Endothelial cell of umbilical vein (primary cell): Measurements from ENCODE around the gene CCDC12. TPM values are rescaled to one million over a fixed set of nuclear protein-coding genes. Genes with fewer than 3 reads are reported as not detected.

Source experiments
- BruUV-seq: library from RNA; stranded (reverse); fragments of 400-500 nt; replicated peaks from 2 replicates; lab custom pipeline; 2021; lab: Mats Ljungman, UMichigan
- CTCF ChIA-PET: fragments of 300-600, 350-600 bp; sonication (Branson Sonifier 250); formaldehyde crosslinking; loops from one replicate; lab custom pipeline; 2021; ENCODE audit warnings: antibody characterized with exemption, inconsistent platforms; lab: Charles Lee
- POLR2A ChIA-PET: fragments of 300-600, 350-600 bp; sonication (Branson Sonifier 250); formaldehyde crosslinking; loops from one replicate; lab custom pipeline; 2021; ENCODE audit warnings: antibody characterized with exemption, inconsistent platforms; lab: Charles Lee
- DNase-seq: peaks from one replicate; pipeline ENCODE4 v3.0.0-alpha.2; 2011; ENCODE audit warnings: low read depth, low spot score
- FAIRE-seq: peaks from 2 replicates; lab custom pipeline; 2011; peaks lifted over from hg19 to GRCh38; lab: Jason Lieb, UNC
- H2AFZ ChIP-seq: 2 replicates; pipeline ENCODE4 v1.6.0; 2012; ENCODE audit warnings: low read depth, low read length, control low read depth, inconsistent platforms
- H3K27ac ChIP-seq: 2 replicates; pipeline ENCODE4 v1.5.1; 2011; ENCODE audit warnings: low read depth, mild to moderate bottlenecking, control low read depth, low read length, moderate library complexity; ENCODE audit not compliant: insufficient read depth
- H3K27me3 ChIP-seq, 2 experiments: 2 replicates each; pipeline versions ENCODE4 v1.6.0 to v1.6.1; 2011; ENCODE audit warnings: low read length in 2 of 2, mixed read lengths in 1 of 2; ENCODE audit not compliant: control insufficient read depth in 2 of 2, insufficient read depth in 2 of 2
- H3K36me3 ChIP-seq, 2 experiments: 2 replicates in 1 of 2; 3 replicates in 1 of 2; pipeline ENCODE4 v1.5.1; 2011; ENCODE audit warnings: low read length in 2 of 2, mild to moderate bottlenecking in 1 of 2, moderate library complexity in 1 of 2; ENCODE audit not compliant: control insufficient read depth in 2 of 2, insufficient read depth in 2 of 2; ENCODE audit errors: extremely low read depth in 1 of 2
- H3K4me1 ChIP-seq: 3 replicates; pipeline ENCODE4 v1.5.1; 2011; ENCODE audit warnings: mild to moderate bottlenecking, low read length; ENCODE audit not compliant: control insufficient read depth, insufficient read depth; ENCODE audit errors: extremely low read depth
- H3K4me2 ChIP-seq: 2 replicates; pipeline ENCODE4 v1.6.1; 2011; ENCODE audit warnings: low read length, control low read depth, mixed read lengths; ENCODE audit not compliant: insufficient read depth
- H3K4me3 ChIP-seq, 3 experiments: fragments of 200-600 bp in 1 of 3; sonication (generic), shearing (Covaris generic) in 1 of 3; replicated peaks in 1 of 3; 2 replicates each; pipeline ENCODE4 v1.5.1; 2011 to 2016; ENCODE audit warnings: control low read depth in 3 of 3, low read length in 3 of 3, mild to moderate bottlenecking in 2 of 3, inconsistent platforms in 1 of 3, low read depth in 1 of 3, moderate library complexity in 1 of 3; ENCODE audit not compliant: insufficient read depth in 1 of 3
- H3K79me2 ChIP-seq: 2 replicates; pipeline ENCODE4 v1.6.0; 2012; ENCODE audit warnings: low read length, inconsistent platforms; ENCODE audit not compliant: control insufficient read depth, insufficient read depth
- H3K9ac ChIP-seq: replicated peaks from 2 replicates; pipeline ENCODE3; 2011; ENCODE audit warnings: low read length, control low read depth; ENCODE audit not compliant: insufficient read depth; ENCODE audit errors: extremely low read depth
- H3K9me1 ChIP-seq: replicated peaks from 3 replicates; pipeline ENCODE4 v1.6.0; 2011; ENCODE audit warnings: mild to moderate bottlenecking, low read length; ENCODE audit not compliant: control insufficient read depth, insufficient read depth; ENCODE audit errors: extremely low read depth
- H3K9me3 ChIP-seq: replicated peaks from 2 replicates; pipeline ENCODE4 v1.5.1; 2012; ENCODE audit warnings: low read length, inconsistent platforms; ENCODE audit not compliant: control insufficient read depth, insufficient read depth
- H4K20me1 ChIP-seq: replicated peaks from 2 replicates; pipeline ENCODE3; 2011; ENCODE audit warnings: mild to moderate bottlenecking, low read length; ENCODE audit not compliant: control insufficient read depth, insufficient read depth; ENCODE audit errors: extremely low read depth
- EZH2 ChIP-seq: IDR thresholded peaks from 2 replicates; pipeline ENCODE4 v1.6.1; 2012; ENCODE audit warnings: borderline replicate concordance, low read depth, mild to moderate bottlenecking, moderate library complexity, low read length, inconsistent platforms; ENCODE audit not compliant: severe bottlenecking
- FOS ChIP-seq: IDR thresholded peaks from 2 replicates; pipeline ENCODE4 v1.6.1; 2011; ENCODE audit warnings: mild to moderate bottlenecking, low read length, moderate library complexity, borderline replicate concordance; ENCODE audit not compliant: insufficient read depth
- GATA2 ChIP-seq: IDR thresholded peaks from 2 replicates; pipeline ENCODE4 v1.7.0; 2011; ENCODE audit warnings: low read depth, mild to moderate bottlenecking, moderate library complexity, mixed read lengths, low read length; ENCODE audit not compliant: insufficient read length, insufficient read depth
- JUN ChIP-seq: IDR thresholded peaks from 2 replicates; pipeline ENCODE4 v1.6.1; 2011; ENCODE audit warnings: borderline replicate concordance, low read depth; ENCODE audit not compliant: insufficient read length, insufficient read depth
- MYC ChIP-seq: IDR thresholded peaks from one replicate; pipeline ENCODE4 v1.6.1; 2011; ENCODE audit warnings: mild to moderate bottlenecking, low read depth, low read length
- POLR2A ChIP-seq: IDR thresholded peaks from 2 replicates; pipeline ENCODE4 v1.6.1; 2012; ENCODE audit warnings: low read depth, mild to moderate bottlenecking, control low read depth, low read length
- POLR2AphosphoS5 ChIP-seq: IDR thresholded peaks from 2 replicates; pipeline ENCODE4 v1.6.1; 2012; ENCODE audit warnings: low read depth, mild to moderate bottlenecking, control low read depth, low read length, moderate library complexity; ENCODE audit not compliant: insufficient read depth
- dilution Hi-C: fragments of 300-500 bp; cut with MboI; formaldehyde crosslinking; loops from one replicate; pipeline ENCODE4 v1.15.0; 2019; ENCODE audit warnings: low sequenced_read_pairs; ENCODE audit not compliant: extremely low pct_ligation_motif_present
- intact Hi-C: fragments of 100-400 bp; cut with micrococcal nuclease; formaldehyde crosslinking; loops from one replicate; pipeline ENCODE4 v1.10.0; 2022
- polyA plus RNA-seq, 4 experiments: library from polyadenylated mRNA; depleted of rRNA in 3 of 4; stranded (reverse) in 3 of 4; unstranded in 1 of 4; fragments of >200 nt; gene quantifications; 2 replicates each; pipeline versions ENCODE4 v1.2.1 to v1.2.3, GENCODE V29; 2011 to 2012; ENCODE audit warnings: missing spikeins in 1 of 4
- total RNA-seq: library from RNA; stranded (reverse); gene quantifications from 2 replicates; pipeline ENCODE4 v1.2.3, GENCODE V29; 2021
- TF ChIP-seq, protein P1 (sequence below): IDR thresholded peaks from 2 replicates; pipeline ENCODE4 v1.6.1; 2011; ENCODE audit not compliant: insufficient read depth, insufficient read length
- TF ChIP-seq, protein P2 (sequence below), 2 donors: IDR thresholded peaks; 1 replicate in 1 of 2; 2 replicates in 1 of 2; pipeline ENCODE4 v1.5.1; 2011; ENCODE audit warnings: low read length in 2 of 2, mild to moderate bottlenecking in 2 of 2, moderate library complexity in 2 of 2, control low read depth in 1 of 2, inconsistent platforms in 1 of 2, low read depth in 1 of 2; ENCODE audit not compliant: insufficient read depth in 1 of 2; ENCODE audit errors: extremely low read depth in 1 of 2

CCDC12 gene
- total and polyA plus RNA-seq, 2 donors (not counting 3 experiments of a cell fraction or from before 2014, with no cell fraction given): 35.1 to 50.5 TPM

DNA sequence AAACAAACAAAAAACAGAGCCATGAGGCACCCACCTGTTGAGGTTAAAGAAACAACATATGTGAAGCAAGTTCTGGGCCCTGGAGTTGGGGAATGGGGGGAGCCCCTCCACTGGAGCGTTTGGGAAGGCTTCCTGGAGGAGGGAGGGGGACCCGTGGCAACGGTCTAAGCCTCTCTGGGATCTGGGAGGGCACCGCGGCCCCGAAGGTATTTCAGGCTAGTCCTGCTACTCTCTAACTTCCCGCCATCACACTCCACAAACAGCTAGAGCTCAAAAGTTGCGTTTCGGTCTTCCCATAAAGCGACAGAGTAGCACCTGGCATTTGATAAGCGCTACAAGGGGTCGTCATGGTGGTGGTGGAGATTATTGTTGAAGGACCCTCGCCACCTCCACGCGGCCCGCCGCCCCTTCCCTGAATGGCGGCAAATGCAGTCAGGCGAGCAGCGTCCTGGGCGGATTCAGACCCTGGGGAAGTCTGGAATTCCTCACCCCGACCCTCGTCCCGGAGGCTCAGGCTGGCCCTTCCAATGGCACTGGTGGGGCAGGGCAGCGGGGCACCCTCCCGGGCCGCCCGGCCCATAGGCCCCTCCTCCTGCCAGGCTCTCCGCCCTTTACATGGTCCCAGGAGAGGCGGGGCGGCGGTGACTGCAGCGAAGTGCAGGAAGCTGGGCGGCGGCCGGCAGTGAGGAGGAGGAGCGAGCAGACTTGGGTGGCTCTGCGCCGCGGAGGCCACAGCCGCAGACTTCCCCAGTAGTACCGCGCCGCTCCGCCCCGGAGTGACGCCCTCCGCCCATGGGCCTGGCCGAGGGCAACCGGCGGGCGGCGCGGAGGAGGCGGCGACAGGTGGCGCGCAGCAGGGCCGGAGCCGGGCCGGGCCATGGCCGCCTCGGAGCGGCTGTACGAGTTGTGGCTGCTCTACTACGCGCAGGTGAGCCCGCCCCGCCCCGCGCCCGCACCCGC, 2.7 kb upstream of the CCDC12 start, which contains the start of gene NBEAL2:
Gene NBEAL2, plus strand, starts transcription at position 682 of the 960 bp plus-strand sequence. Its CDS starts 196 bp downstream, at position 878.
- Histone ChIP-seq H3K79me2 (peaks cover 46% of the 10 kb centered on the region), H2AFZ (peak within 1 kb of the TSS; percentile 73), H3K9ac (peak within 1 kb of the TSS; percentile 70), H3K4me3 (peak within 1 kb of the TSS; percentile 56 to 77 (median 71)), H3K27me3 (no peaks in the 10 kb centered on the region), H3K4me2 (peak within 1 kb of the TSS; percentile 86), H4K20me1 (no peaks in the 10 kb centered on the region), H3K36me3 (no peaks in the 10 kb centered on the region), H3K9me1 (no peaks in the 10 kb centered on the region), H3K27ac (peak within 1 kb of the TSS; percentile 61), H3K9me3 (no peaks in the 10 kb centered on the region), H3K4me1 (peaks cover 38% of the 10 kb centered on the region)
- POLR2A ChIA-PET: interaction anchor here (0.5 to 1.2 kb wide), 5 partner anchors 21 to 49 kb away, joined by 3 to 6 read pairs (median 3); no protein-coding TSS in a partner anchor
- peak; percentile 92 for FAIRE-seq
- peak; percentile 92 for DNase-seq
- CTCF ChIA-PET: interaction anchor here (0.6 to 6.4 kb wide), 6 partner anchors 18 to 345 kb away, joined by 3 to 52 read pairs (median 4); no protein-coding TSS in a partner anchor
- BruUV-seq: TSS peak; percentile 2
- TF ChIP-seq POLR2AphosphoS5 (peak; percentile 77), POLR2A (peak; percentile 81), MYC (no peak)
- TF ChIP-seq, protein P1, sequence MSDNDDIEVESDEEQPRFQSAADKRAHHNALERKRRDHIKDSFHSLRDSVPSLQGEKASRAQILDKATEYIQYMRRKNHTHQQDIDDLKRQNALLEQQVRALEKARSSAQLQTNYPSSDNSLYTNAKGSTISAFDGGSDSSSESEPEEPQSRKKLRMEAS: no peak
- dilution Hi-C loops: no loop called here
- intact Hi-C loops: loop anchor here (1.0 to 2.0 kb wide), 4 partner anchors 8 to 401 kb away; no protein-coding TSS in a partner anchor

DNA sequence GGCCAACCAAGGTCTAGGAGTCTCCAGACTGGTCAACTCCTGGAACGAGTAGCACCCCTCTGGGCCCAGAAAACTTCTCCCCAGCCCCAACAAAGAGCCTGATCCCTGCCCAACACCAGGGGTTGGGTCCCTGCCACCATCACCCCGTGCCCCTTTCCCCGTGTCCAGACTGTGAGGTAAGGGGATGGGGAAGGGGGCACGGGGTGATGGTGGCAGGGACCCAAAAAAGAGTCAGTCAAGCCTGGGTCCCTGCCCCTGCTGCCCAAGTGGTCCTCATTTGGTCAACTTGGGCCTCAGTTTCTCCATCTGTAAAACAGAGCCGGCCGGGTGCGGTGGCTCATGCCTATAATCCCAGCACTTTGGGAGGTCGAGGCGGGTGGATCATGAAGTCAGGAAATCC, 1.8 kb upstream of the CCDC12 start:
- Histone ChIP-seq H3K9me1 (no peaks in the 10 kb centered on the region), H3K27me3 (no peaks in the 10 kb centered on the region), H3K9me3 (no peaks in the 10 kb centered on the region), H4K20me1 (no peaks in the 10 kb centered on the region), H2AFZ (no peak overlapping the region), H3K27ac (no peak overlapping the region), H3K4me1 (peaks cover 38% of the 10 kb centered on the region), H3K4me2 (no peak overlapping the region), H3K79me2 (peaks cover 53% of the 10 kb centered on the region), H3K4me3 (no peak overlapping the region), H3K9ac (no peak overlapping the region), H3K36me3 (no peaks in the 10 kb centered on the region)
- dilution Hi-C loops (no loop called here), intact Hi-C loops (loop anchor here (2.0 kb wide), 1 partner anchor 30 kb away; no protein-coding TSS in a partner anchor)
- FAIRE-seq (no peak), DNase-seq (no peak)
- ChIA-PET POLR2A (interaction anchor here (1.2 kb wide), 1 partner anchor 47 kb away, joined by 3 read pairs; no protein-coding TSS in a partner anchor), CTCF (interaction anchor here (1.0 to 6.4 kb wide), 3 partner anchors 43 to 55 kb away, joined by 3 to 52 read pairs (median 7); no protein-coding TSS in a partner anchor)
- TF ChIP-seq EZH2: no peak
- TF ChIP-seq, protein P1: no peak
- no peak for TF ChIP-seq JUN
- no peak for TF ChIP-seq GATA2
- TF ChIP-seq POLR2AphosphoS5: no peak
- TF ChIP-seq FOS: no peak
- TF ChIP-seq, protein P2, sequence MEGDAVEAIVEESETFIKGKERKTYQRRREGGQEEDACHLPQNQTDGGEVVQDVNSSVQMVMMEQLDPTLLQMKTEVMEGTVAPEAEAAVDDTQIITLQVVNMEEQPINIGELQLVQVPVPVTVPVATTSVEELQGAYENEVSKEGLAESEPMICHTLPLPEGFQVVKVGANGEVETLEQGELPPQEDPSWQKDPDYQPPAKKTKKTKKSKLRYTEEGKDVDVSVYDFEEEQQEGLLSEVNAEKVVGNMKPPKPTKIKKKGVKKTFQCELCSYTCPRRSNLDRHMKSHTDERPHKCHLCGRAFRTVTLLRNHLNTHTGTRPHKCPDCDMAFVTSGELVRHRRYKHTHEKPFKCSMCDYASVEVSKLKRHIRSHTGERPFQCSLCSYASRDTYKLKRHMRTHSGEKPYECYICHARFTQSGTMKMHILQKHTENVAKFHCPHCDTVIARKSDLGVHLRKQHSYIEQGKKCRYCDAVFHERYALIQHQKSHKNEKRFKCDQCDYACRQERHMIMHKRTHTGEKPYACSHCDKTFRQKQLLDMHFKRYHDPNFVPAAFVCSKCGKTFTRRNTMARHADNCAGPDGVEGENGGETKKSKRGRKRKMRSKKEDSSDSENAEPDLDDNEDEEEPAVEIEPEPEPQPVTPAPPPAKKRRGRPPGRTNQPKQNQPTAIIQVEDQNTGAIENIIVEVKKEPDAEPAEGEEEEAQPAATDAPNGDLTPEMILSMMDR (IDR thresholded peaks at IDR 0.05; ENCODE audit: extremely low read depth in 1 of 2, insufficient read depth in 1 of 2, low read depth in 1 of 2, low read length in 2 of 2): no peak
- TF ChIP-seq MYC: no peak
- TF ChIP-seq POLR2A: no peak
- BruUV-seq: no TSS peak
